Fibroblast of lung (primary cell): ENCODE data around the gene USP9Y. TPM values are rescaled to one million over a fixed set of nuclear protein-coding genes. Genes with fewer than 3 reads are reported as not detected.

Source experiments
- DNase-seq, 2 donors: peaks; one replicate each; pipeline versions ENCODE4 v3.0.0 to v3.0.0-alpha.2; 2010; ENCODE audit warnings: low read depth in 2 of 2
- H2AFZ ChIP-seq: 2 replicates; pipeline ENCODE4 v1.5.1; 2012; ENCODE audit warnings: low read length, control low read depth, inconsistent platforms
- H3K27ac ChIP-seq: 2 replicates; pipeline ENCODE4 v1.5.1; 2011; ENCODE audit warnings: low read length, control low read depth; ENCODE audit not compliant: insufficient read depth
- H3K27me3 ChIP-seq: 2 replicates; pipeline ENCODE4 v1.5.1; 2011; ENCODE audit warnings: mild to moderate bottlenecking, low read length; ENCODE audit not compliant: control insufficient read depth, insufficient read depth
- H3K36me3 ChIP-seq: 2 replicates; pipeline ENCODE4 v1.5.1; 2011; ENCODE audit warnings: low read length; ENCODE audit not compliant: control insufficient read depth, insufficient read depth
- H3K4me1 ChIP-seq: 2 replicates; pipeline ENCODE4 v1.5.1; 2011; ENCODE audit warnings: low read length; ENCODE audit not compliant: control insufficient read depth, insufficient read depth; ENCODE audit errors: extremely low read depth
- H3K4me2 ChIP-seq: 2 replicates; pipeline ENCODE4 v1.5.1; 2011; ENCODE audit warnings: low read length, control low read depth; ENCODE audit not compliant: insufficient read depth; ENCODE audit errors: extremely low read depth
- H3K4me3 ChIP-seq, 4 experiments: fragments of 200-600 bp in 1 of 4; sonication (generic) in 1 of 4; replicated peaks in 1 of 4; 2 replicates each; pipeline ENCODE4 v1.5.1; 2011 to 2016; ENCODE audit warnings: low read length in 4 of 4, low read depth in 3 of 4, mild to moderate bottlenecking in 3 of 4, control low read depth in 2 of 4, inconsistent platforms in 1 of 4, mixed read lengths in 1 of 4; ENCODE audit not compliant: insufficient read depth in 1 of 4; ENCODE audit errors: control extremely low read depth in 1 of 4
- H3K79me2 ChIP-seq: 2 replicates; pipeline ENCODE4 v1.5.1; 2012; ENCODE audit warnings: mild to moderate bottlenecking, low read length, inconsistent platforms; ENCODE audit not compliant: control insufficient read depth, insufficient read depth
- H3K9ac ChIP-seq: 2 replicates; pipeline ENCODE4 v1.5.1; 2011; ENCODE audit warnings: mild to moderate bottlenecking, low read length, control low read depth; ENCODE audit not compliant: insufficient read depth
- H3K9me3 ChIP-seq: 2 replicates; pipeline ENCODE4 v1.5.1; 2012; ENCODE audit warnings: low read depth, low read length; ENCODE audit not compliant: control insufficient read depth, insufficient read depth
- H4K20me1 ChIP-seq: 2 replicates; pipeline ENCODE4 v1.5.1; 2011; ENCODE audit warnings: low read length; ENCODE audit not compliant: control insufficient read depth, insufficient read depth; ENCODE audit errors: extremely low read depth
- EZH2 ChIP-seq: IDR thresholded peaks from 2 replicates; pipeline ENCODE4 v1.5.1; 2012; ENCODE audit warnings: low read length, control low read depth, mild to moderate bottlenecking; ENCODE audit errors: missing control alignments
- polyA plus RNA-seq, 2 donors: library from polyadenylated mRNA; depleted of rRNA in 1 of 2; stranded (reverse) in 1 of 2; unstranded in 1 of 2; fragments of >200 nt; gene quantifications; 2 replicates each; pipeline ENCODE4 v1.2.1, GENCODE V29; 2011 to 2012; ENCODE audit warnings: missing spikeins in 1 of 2
- total RNA-seq: library from RNA; depleted of rRNA; stranded (reverse); fragments of >200 nt; gene quantifications from 2 replicates; pipeline ENCODE4 v1.2.1, GENCODE V29; 2014
- TF ChIP-seq, protein P1 (sequence below), 2 donors: IDR thresholded peaks in 1 of 2; conservative IDR thresholded peaks in 1 of 2; 1 replicate in 1 of 2; 2 replicates in 1 of 2; pipeline ENCODE4 v1.5.1; 2011 to 2012; ENCODE audit warnings: low read length in 2 of 2, control low read depth in 1 of 2, inconsistent platforms in 1 of 2, low read depth in 1 of 2, mild to moderate bottlenecking in 1 of 2

Gene USP9Y
- total and polyA plus RNA-seq, 2 donors (not counting 1 experiment from before 2014, with no cell fraction given) = 39.6 TPM; not detected in 1

DNA sequence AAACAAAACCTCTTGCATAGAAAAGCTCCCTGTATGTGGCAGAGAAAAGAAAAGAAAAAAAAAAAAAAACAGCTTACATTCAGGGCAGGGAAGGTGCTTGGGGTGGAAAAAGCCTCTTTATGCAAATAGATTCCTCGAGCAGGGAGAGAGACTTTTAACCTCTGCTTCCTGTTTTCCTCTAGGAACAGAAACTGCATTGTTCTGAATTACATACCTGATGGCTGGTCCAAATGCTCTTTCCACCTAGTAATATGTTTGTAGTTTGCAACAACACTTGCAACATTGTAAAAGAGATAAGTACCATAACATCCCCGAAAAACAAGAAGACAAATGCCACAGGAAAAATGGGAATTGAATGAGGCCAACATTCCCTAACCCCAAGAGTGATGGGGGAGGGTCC is 944 bp upstream of the USP9Y start:
- no peak overlapping the region for H3K4me2 ChIP-seq
- H3K79me2 ChIP-seq = no peaks in the 10 kb centered on the region
- no peak for TF ChIP-seq EZH2
- TF ChIP-seq, protein P1, sequence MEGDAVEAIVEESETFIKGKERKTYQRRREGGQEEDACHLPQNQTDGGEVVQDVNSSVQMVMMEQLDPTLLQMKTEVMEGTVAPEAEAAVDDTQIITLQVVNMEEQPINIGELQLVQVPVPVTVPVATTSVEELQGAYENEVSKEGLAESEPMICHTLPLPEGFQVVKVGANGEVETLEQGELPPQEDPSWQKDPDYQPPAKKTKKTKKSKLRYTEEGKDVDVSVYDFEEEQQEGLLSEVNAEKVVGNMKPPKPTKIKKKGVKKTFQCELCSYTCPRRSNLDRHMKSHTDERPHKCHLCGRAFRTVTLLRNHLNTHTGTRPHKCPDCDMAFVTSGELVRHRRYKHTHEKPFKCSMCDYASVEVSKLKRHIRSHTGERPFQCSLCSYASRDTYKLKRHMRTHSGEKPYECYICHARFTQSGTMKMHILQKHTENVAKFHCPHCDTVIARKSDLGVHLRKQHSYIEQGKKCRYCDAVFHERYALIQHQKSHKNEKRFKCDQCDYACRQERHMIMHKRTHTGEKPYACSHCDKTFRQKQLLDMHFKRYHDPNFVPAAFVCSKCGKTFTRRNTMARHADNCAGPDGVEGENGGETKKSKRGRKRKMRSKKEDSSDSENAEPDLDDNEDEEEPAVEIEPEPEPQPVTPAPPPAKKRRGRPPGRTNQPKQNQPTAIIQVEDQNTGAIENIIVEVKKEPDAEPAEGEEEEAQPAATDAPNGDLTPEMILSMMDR (conservative IDR thresholded peaks at IDR 0.05 in 1 of 2, IDR thresholded peaks at IDR 0.05 in 1 of 2; ENCODE audit: low read depth in 1 of 2, low read length in 2 of 2) = no peak

DNA sequence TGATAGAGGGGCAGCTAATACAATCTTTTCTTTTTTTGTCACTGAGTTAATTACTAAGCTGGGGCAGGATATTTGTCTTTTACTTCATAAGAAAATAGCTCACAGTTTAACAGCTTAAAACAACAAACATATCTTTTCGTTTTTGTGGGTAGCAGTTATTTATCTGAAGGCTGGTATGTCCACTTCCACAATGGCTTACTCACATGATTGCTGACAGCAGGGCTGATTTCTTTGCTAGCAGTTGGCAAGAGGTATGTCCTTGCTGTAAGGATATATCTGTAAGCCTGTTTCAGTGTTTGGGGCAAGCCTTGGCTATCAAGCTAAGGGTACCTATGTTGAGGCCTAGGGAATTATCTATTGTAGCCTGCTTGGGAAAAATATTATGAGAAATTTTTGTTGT is 1.1 kb downstream of the USP9Y start:
- DNase-seq = peak in 1 of 2 donors; percentile 47
- Histone ChIP-seq H3K4me1 (no peaks in the 10 kb centered on the region), H3K4me3 (no peak overlapping the region), H3K9me3 (no peaks in the 10 kb centered on the region), H3K27ac (no peak overlapping the region), H4K20me1 (no peaks in the 10 kb centered on the region), H3K9ac (no peak overlapping the region), H3K4me2 (no peak overlapping the region), H3K36me3 (no peaks in the 10 kb centered on the region), H3K79me2 (no peaks in the 10 kb centered on the region), H2AFZ (no peak overlapping the region), H3K27me3 (no peaks in the 10 kb centered on the region)
- TF ChIP-seq, protein P1 (conservative IDR thresholded peaks at IDR 0.05 in 1 of 2, IDR thresholded peaks at IDR 0.05 in 1 of 2; ENCODE audit: low read depth in 1 of 2, low read length in 2 of 2) = no peak
- no peak for TF ChIP-seq EZH2

More for the DNA sequence above, 944 bp upstream of the USP9Y start:
- DNase-seq = no peak
- no peak overlapping the region for H3K27ac ChIP-seq
- H2AFZ ChIP-seq = no peak overlapping the region
- H3K27me3 ChIP-seq = no peaks in the 10 kb centered on the region
- no peak overlapping the region for H3K9ac ChIP-seq
- no peaks in the 10 kb centered on the region for H3K4me1 ChIP-seq
- no peak overlapping the region for H3K4me3 ChIP-seq
- no peaks in the 10 kb centered on the region for H3K9me3 ChIP-seq
- H4K20me1 ChIP-seq = no peaks in the 10 kb centered on the region
- no peaks in the 10 kb centered on the region for H3K36me3 ChIP-seq

DNA sequence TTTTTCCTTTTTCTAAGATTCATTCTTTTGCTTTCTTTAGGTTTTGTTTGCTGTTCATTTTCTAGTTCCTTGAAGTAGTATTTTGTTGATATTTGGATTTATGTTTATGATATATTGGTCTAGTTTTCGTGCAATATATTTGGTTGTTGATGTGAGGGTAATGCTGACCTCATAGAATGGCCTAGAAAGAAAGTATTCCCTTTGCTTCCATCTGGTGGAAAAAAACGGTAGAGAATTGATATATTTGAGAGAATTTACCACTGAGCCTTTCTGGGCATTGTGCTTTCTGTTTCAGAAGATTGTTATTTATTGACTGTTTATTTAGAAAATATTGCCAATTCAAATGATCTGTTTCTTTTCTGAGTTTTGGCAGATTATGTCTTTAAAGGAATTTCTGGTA is 9.4 kb downstream of the USP9Y start:
- Histone ChIP-seq H4K20me1 (no peaks in the 10 kb centered on the region), H3K4me2 (no peak overlapping the region), H3K9me3 (no peaks in the 10 kb centered on the region), H3K4me1 (no peaks in the 10 kb centered on the region), H3K79me2 (no peaks in the 10 kb centered on the region), H3K4me3 (no peak overlapping the region), H2AFZ (no peak overlapping the region), H3K27ac (no peak overlapping the region), H3K27me3 (no peaks in the 10 kb centered on the region), H3K9ac (no peak overlapping the region), H3K36me3 (no peaks in the 10 kb centered on the region)
- no peak for TF ChIP-seq EZH2
- TF ChIP-seq, protein P1 (conservative IDR thresholded peaks at IDR 0.05 in 1 of 2, IDR thresholded peaks at IDR 0.05 in 1 of 2; ENCODE audit: low read depth in 1 of 2, low read length in 2 of 2) = peak in 1 of 2 donors; percentile 8
- DNase-seq = peak in 1 of 2 donors; percentile 45
